Pancreas (tissue), 10 donors: Measurements from ENCODE around the gene SLC26A4. TPM values are rescaled to one million over a fixed set of nuclear protein-coding genes. Genes with fewer than 3 reads are reported as not detected.

Experiments
- ATAC-seq, 4 donors: fragments of 200-7000 bp; cut with Tn5 transposase; one replicate each; pipeline versions ENCODE4 v1.8.0 to v1.9.1; 2020; ENCODE audit warnings: mild to moderate bottlenecking in 4 of 4, moderate library complexity in 4 of 4
- DNase-seq, 6 donors: peaks; one replicate each; pipeline ENCODE4 v3.0.0-alpha.2; 2020
- FAIRE-seq: peaks from 2 replicates; lab custom pipeline; 2012; peaks lifted over from hg19 to GRCh38; lab: Jason Lieb, UNC
- H3K27ac ChIP-seq, 4 donors: fragments of 200-600 bp; sonication (generic); 1 replicate in 3 of 4; 2 replicates in 1 of 4; pipeline versions ENCODE4 v1.5.0 to v1.8.0; 2020
- H3K27me3 ChIP-seq, 4 donors: fragments of 200-600 bp; one replicate each; pipeline ENCODE4 v1.8.0; 2021
- H3K36me3 ChIP-seq, 3 donors: fragments of 200-600 bp; sonication (generic) in 1 of 3; one replicate each; pipeline versions ENCODE4 v1.5.0 to v1.8.0; 2020 to 2021
- H3K4me1 ChIP-seq, 3 donors: fragments of 200-600 bp; one replicate each; pipeline ENCODE4 v1.8.0; 2021
- H3K4me3 ChIP-seq, 4 donors: fragments of 200-600 bp; sonication (generic) in 2 of 4; one replicate each; pipeline versions ENCODE4 v1.5.0 to v1.8.0; 2020 to 2021
- H3K9me3 ChIP-seq, 4 donors: fragments of 200-600 bp; one replicate each; pipeline ENCODE4 v1.8.0; 2021
- CTCF ChIP-seq, 4 donors: fragments of 200-600 bp; sonication (generic) in 3 of 4; IDR thresholded peaks; one replicate each; pipeline versions ENCODE4 v1.5.0 to v1.8.0; 2021; ENCODE audit warnings: antibody characterized with exemption in 4 of 4
- WGBS, 2 donors: extraction: QIAGEN DNeasy Blood & Tissue Kit; methylation state at CpG; one replicate each; pipeline ENCODE4 v1.1.7; 2013; 5-methylcytosine and 5-hydroxymethylcytosine counted together
- intact Hi-C, 3 donors: fragments of 100-400 bp; cut with DNase I; formaldehyde crosslinking; loops; one replicate each; pipeline versions ENCODE4 v1.11.1 to v1.14.2; 2022
- polyA plus RNA-seq, 2 donors: library from polyadenylated mRNA; stranded (reverse); fragments of 200-250 nt; gene quantifications; one replicate each; pipeline ENCODE4 v1.2.3, GENCODE V29; 2013
- total RNA-seq, 6 donors: library from RNA; stranded (reverse); fragmentation: NEBNext Ultra II Directional in 4 of 6; extraction: Animal tissue kit (Norgen Biotek cat#: 25700) in 4 of 6; gene quantifications; one replicate each; pipeline versions ENCODE4 v1.2.1 to v1.2.4, GENCODE V29; 2021 to 2023
- donor health status: healthy with polysubstance abuse.
- donor health status: DM: no; HTN: no; CAD: no; lungs with moderate emphysema.
- donor health status: DM: no; HTN: no; CAD: no.
- donor health status: control.
- donor health status: control.
- donor health status: Bipolar disorder and iron deficiency.
- donor health status: DM: yes; HTN: yes; CAD: no.
- donor health status: DM: no; HTN: no; CAD: no.
- donor health status: DM: no; HTN: no; CAD: no.
- donor health status: DM: yes; HTN: yes; CAD: no.

The SLC26A4 gene
- total and polyA plus RNA-seq, 8 donors = 0.15 to 2.0 (median 0.60) TPM

- Histone ChIP-seq H3K27me3 (no peaks in the 10 kb centered on the region), H3K9me3 (no peaks in the 10 kb centered on the region), H3K27ac (no peak overlapping the region), H3K4me3 (no peak overlapping the region), H3K4me1 (no peaks in the 10 kb centered on the region), H3K36me3 (no peaks in the 10 kb centered on the region)
- FAIRE-seq = no peak
- WGBS, 2 donors = 81 to 86% methylated on average over 2 of the region's 2 CpGs
- no peak for DNase-seq
- ATAC-seq = no peak
- intact Hi-C loops = no loop called here
- TF ChIP-seq CTCF (IDR thresholded peaks at IDR 0.05) = no peak
Measured at GRCh38 chr7:107684287-107684686, 23.7 kb downstream of the SLC26A4 start.

- Histone ChIP-seq H3K27me3 (no peaks in the 10 kb centered on the region), H3K36me3 (no peaks in the 10 kb centered on the region), H3K9me3 (no peaks in the 10 kb centered on the region), H3K4me3 (no peak overlapping the region), H3K27ac (no peak overlapping the region), H3K4me1 (no peaks in the 10 kb centered on the region)
- DNase-seq (no peak), ATAC-seq (no peak), FAIRE-seq (no peak)
- intact Hi-C loops = no loop called here
- WGBS, 2 donors = 80 to 88% methylated on average over 1 of the region's 1 CpG
- TF ChIP-seq CTCF (IDR thresholded peaks at IDR 0.05) = no peak
Measured at GRCh38 chr7:107684947-107685463, 24.4 kb downstream of the SLC26A4 start.

- Histone ChIP-seq H3K36me3 (no peaks in the 10 kb centered on the region), H3K9me3 (no peaks in the 10 kb centered on the region), H3K4me3 (no peak overlapping the region), H3K27ac (no peak overlapping the region), H3K27me3 (no peaks in the 10 kb centered on the region), H3K4me1 (no peaks in the 10 kb centered on the region)
- TF ChIP-seq CTCF (IDR thresholded peaks at IDR 0.05) = no peak
- WGBS, 2 donors = 90 to 92% methylated on average over 5 of the region's 5 CpGs
- intact Hi-C loops = no loop called here
- no peak for FAIRE-seq
- no peak for ATAC-seq
- no peak for DNase-seq
Measured at GRCh38 chr7:107686816-107687387, 26.3 kb downstream of the SLC26A4 start.

GRCh38 chr7:107687656-107688055 lies 27.0 kb downstream of the SLC26A4 start:
- H3K4me1 ChIP-seq = no peaks in the 10 kb centered on the region
- 52 to 62% methylated on average over 3 of the region's 3 CpGs for WGBS, 2 donors
- FAIRE-seq = no peak

More at GRCh38 chr7:107687656-107688055, 27.0 kb downstream of the SLC26A4 start:
- Histone ChIP-seq H3K36me3 (no peaks in the 10 kb centered on the region), H3K4me3 (no peak overlapping the region), H3K27ac (no peak overlapping the region), H3K27me3 (no peaks in the 10 kb centered on the region), H3K9me3 (no peaks in the 10 kb centered on the region)
- intact Hi-C loops = no loop called here
- DNase-seq (no peak), ATAC-seq (no peak)
- no peak for TF ChIP-seq CTCF (IDR thresholded peaks at IDR 0.05)
